Measurements from ENCODE around the gene CRYBB1.

Gene CRYBB1

DNA sequence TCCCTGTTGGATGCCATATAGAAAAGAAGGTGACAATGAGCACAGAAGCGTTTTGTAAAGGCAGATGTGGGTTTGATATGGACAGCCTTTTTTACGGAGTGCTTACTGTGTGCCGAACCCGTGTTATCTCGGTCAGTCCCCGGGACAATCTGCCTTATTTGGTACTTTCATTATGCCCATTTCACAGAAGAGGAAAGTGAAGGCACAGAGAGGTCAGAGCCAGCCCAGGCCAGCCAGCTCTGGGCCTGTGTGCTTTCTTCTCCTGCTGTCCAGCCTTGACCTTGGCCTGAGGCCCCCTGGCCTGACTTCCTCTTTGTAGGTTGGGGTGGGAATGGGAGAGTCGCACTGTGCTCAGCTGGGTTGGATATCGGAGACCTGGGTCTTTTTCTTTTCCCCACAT, 628 bp upstream of the CRYBB1 start:
- no peaks in the 10 kb centered on the region for H3K9me3 ChIP-seq (ENCODE audit: control insufficient read depth, low read length)
- H4K91ac ChIP-seq (ENCODE audit: low read length): no peak overlapping the region
- no peak overlapping the region for H3K27ac ChIP-seq (ENCODE audit: low read length, poor library complexity, severe bottlenecking)
- no peak overlapping the region for H2AFZ ChIP-seq (ENCODE audit: low read depth, low read length)
- no peak overlapping the region for H2AK5ac ChIP-seq (ENCODE audit: low read length, severe bottlenecking)
- H3K36me3 ChIP-seq (ENCODE audit: control insufficient read depth in 1 of 2, insufficient read depth in 2 of 2, low read depth in 1 of 2, low read length in 2 of 2): no peaks in the 10 kb centered on the region
- H2BK12ac ChIP-seq (ENCODE audit: low read length in 2 of 2): no peak overlapping the region
- no peak overlapping the region for H2BK5ac ChIP-seq (ENCODE audit: low read depth, low read length, poor library complexity, severe bottlenecking)
- no peak overlapping the region for H3K4me3 ChIP-seq (ENCODE audit: insufficient read depth in 1 of 2, low read depth in 1 of 2, low read length in 2 of 2)
- H2BK15ac ChIP-seq (ENCODE audit: low read depth, poor library complexity, severe bottlenecking): no peak overlapping the region
- no peak overlapping the region for H3K9ac ChIP-seq (ENCODE audit: low read length)
- peaks cover 2% of the 10 kb centered on the region for H3K4me1 ChIP-seq (ENCODE audit: control insufficient read depth, insufficient read depth, low read depth, low read length)
- no peak overlapping the region for H2BK120ac ChIP-seq (ENCODE audit: low read depth, low read length)
- WGBS: 96% methylated on average over 7 of the region's 8 CpGs
- peaks cover 21 to 79% of the 10 kb centered on the region in 2 experiments for H3K27me3 ChIP-seq (ENCODE audit: control insufficient read depth in 1 of 2, insufficient read depth in 1 of 2, low read length in 2 of 2)
- no peak overlapping the region for H3K14ac ChIP-seq (ENCODE audit: low read length in 2 of 2)
- DNase-seq: no peak
- H3K18ac ChIP-seq (ENCODE audit: low read depth in 1 of 2, low read length in 2 of 2): no peak overlapping the region
- H3K23ac ChIP-seq (ENCODE audit: low read length in 2 of 2): no peak overlapping the region
- H4K8ac ChIP-seq (ENCODE audit: low read length): no peak overlapping the region
- H3K4ac ChIP-seq (ENCODE audit: low read depth in 1 of 2, low read length in 2 of 2): no peak overlapping the region
- no peaks in the 10 kb centered on the region for H3K79me1 ChIP-seq (replicated peaks; ENCODE audit: low read length, poor library complexity, severe bottlenecking)
- H3K4me2 ChIP-seq (ENCODE audit: low read length, poor library complexity, severe bottlenecking): no peak overlapping the region

DNA sequence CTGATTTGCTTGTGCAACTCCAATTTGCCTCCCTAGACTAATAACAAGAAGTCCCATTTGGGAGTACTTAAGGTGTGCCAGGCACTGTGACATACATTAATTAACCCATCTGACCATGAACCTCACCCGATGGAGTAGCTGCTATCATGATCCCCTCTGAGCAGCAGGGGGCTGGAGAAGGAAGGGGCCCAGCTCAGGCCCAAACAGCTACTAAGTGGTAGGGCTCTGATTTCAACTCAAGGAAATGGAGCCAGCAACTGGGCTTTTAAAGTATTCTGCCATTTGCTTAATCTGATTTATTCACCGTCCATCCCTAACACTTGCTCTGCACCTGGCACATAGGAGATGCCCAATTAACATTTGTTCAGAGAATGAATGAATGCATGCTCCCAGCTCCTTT, 1.2 kb downstream of the CRYBB1 start:
- H3K4ac ChIP-seq (ENCODE audit: low read depth in 1 of 2, low read length in 2 of 2): no peak overlapping the region
- no peak overlapping the region for H3K4me3 ChIP-seq (ENCODE audit: insufficient read depth in 1 of 2, low read depth in 1 of 2, low read length in 2 of 2)
- no peak overlapping the region for H2BK120ac ChIP-seq (ENCODE audit: low read depth, low read length)
- no peak overlapping the region for H3K27ac ChIP-seq (ENCODE audit: low read length, poor library complexity, severe bottlenecking)
- H4K8ac ChIP-seq (ENCODE audit: low read length): no peak overlapping the region
- no peak overlapping the region for H3K18ac ChIP-seq (ENCODE audit: low read depth in 1 of 2, low read length in 2 of 2)
- H2AK5ac ChIP-seq (ENCODE audit: low read length, severe bottlenecking): no peak overlapping the region
- peaks cover 2% of the 10 kb centered on the region for H3K4me1 ChIP-seq (ENCODE audit: control insufficient read depth, insufficient read depth, low read depth, low read length)
- no peak overlapping the region for H3K23ac ChIP-seq (ENCODE audit: low read length in 2 of 2)
- H3K9me3 ChIP-seq (ENCODE audit: control insufficient read depth, low read length): no peaks in the 10 kb centered on the region
- no peak overlapping the region for H4K91ac ChIP-seq (ENCODE audit: low read length)
- no peaks in the 10 kb centered on the region for H3K36me3 ChIP-seq (ENCODE audit: control insufficient read depth in 1 of 2, insufficient read depth in 2 of 2, low read depth in 1 of 2, low read length in 2 of 2)
- no peak overlapping the region for H2AFZ ChIP-seq (ENCODE audit: low read depth, low read length)
- H2BK12ac ChIP-seq (ENCODE audit: low read length in 2 of 2): no peak overlapping the region
- H3K4me2 ChIP-seq (ENCODE audit: low read length, poor library complexity, severe bottlenecking): no peak overlapping the region
- no peak overlapping the region for H2BK5ac ChIP-seq (ENCODE audit: low read depth, low read length, poor library complexity, severe bottlenecking)
- no peak overlapping the region for H3K9ac ChIP-seq (ENCODE audit: low read length)
- no peaks in the 10 kb centered on the region for H3K79me1 ChIP-seq (replicated peaks; ENCODE audit: low read length, poor library complexity, severe bottlenecking)
- DNase-seq: no peak
- 54% methylated on average over 2 of the region's 2 CpGs for WGBS
- no peak overlapping the region for H3K14ac ChIP-seq (ENCODE audit: low read length in 2 of 2)
- H2BK15ac ChIP-seq (ENCODE audit: low read depth, poor library complexity, severe bottlenecking): no peak overlapping the region
- peaks cover 11 to 74% of the 10 kb centered on the region in 2 experiments for H3K27me3 ChIP-seq (ENCODE audit: control insufficient read depth in 1 of 2, insufficient read depth in 1 of 2, low read length in 2 of 2)

DNA sequence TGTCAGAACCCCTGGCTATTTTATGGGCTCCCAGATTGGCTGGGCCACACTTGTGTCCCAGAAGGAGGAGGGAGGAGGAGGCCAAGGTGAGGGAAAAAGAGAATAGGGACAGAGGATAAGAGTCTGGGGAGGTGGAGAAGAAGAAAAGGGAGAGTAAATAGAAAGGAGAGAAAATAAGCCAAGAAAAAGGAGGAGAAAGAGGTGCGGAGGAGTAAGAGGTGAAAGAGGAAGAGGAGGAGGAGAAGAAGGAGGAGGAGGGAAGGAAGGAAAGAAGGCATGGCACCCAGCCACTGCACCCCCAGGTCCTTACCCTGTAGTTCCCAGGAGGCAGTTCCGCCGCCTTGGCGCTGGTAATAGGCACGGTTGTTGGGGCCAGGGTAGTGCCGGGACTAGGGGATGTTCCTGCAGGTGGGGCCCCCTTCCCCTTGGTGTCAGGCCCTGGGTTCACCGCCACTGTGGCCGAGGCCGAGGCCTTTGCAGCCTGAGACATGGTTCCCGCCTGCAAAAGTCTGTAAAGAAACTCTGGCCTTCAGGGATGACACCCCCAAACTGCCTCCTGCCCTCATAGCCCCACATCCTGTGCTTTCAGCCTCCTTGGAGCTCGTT, 1.9 kb downstream of the CRYBB1 start:
- Histone ChIP-seq H3K79me1 (replicated peaks; ENCODE audit: low read length, poor library complexity, severe bottlenecking) (no peaks in the 10 kb centered on the region), H2AFZ (ENCODE audit: low read depth, low read length) (no peak overlapping the region), H3K4ac (ENCODE audit: low read depth in 1 of 2, low read length in 2 of 2) (no peak overlapping the region), H3K9ac (ENCODE audit: low read length) (no peak overlapping the region), H2BK5ac (ENCODE audit: low read depth, low read length, poor library complexity, severe bottlenecking) (no peak overlapping the region), H3K27ac (ENCODE audit: low read length, poor library complexity, severe bottlenecking) (no peak overlapping the region), H3K36me3 (ENCODE audit: control insufficient read depth in 1 of 2, insufficient read depth in 2 of 2, low read depth in 1 of 2, low read length in 2 of 2) (no peaks in the 10 kb centered on the region), H3K14ac (ENCODE audit: low read length in 2 of 2) (no peak overlapping the region), H3K18ac (ENCODE audit: low read depth in 1 of 2, low read length in 2 of 2) (peak overlapping the region in 1 of 2 experiments; percentile 19), H3K4me3 (ENCODE audit: insufficient read depth in 1 of 2, low read depth in 1 of 2, low read length in 2 of 2) (no peak overlapping the region), H3K27me3 (ENCODE audit: control insufficient read depth in 1 of 2, insufficient read depth in 1 of 2, low read length in 2 of 2) (peaks cover 4 to 67% of the 10 kb centered on the region in 2 experiments), H2AK5ac (ENCODE audit: low read length, severe bottlenecking) (no peak overlapping the region), H4K91ac (ENCODE audit: low read length) (no peak overlapping the region), H2BK15ac (ENCODE audit: low read depth, poor library complexity, severe bottlenecking) (no peak overlapping the region), H3K9me3 (ENCODE audit: control insufficient read depth, low read length) (no peaks in the 10 kb centered on the region), H2BK120ac (ENCODE audit: low read depth, low read length) (no peak overlapping the region), H3K4me1 (ENCODE audit: control insufficient read depth, insufficient read depth, low read depth, low read length) (peaks cover 2% of the 10 kb centered on the region), H2BK12ac (ENCODE audit: low read length in 2 of 2) (no peak overlapping the region), H4K8ac (ENCODE audit: low read length) (no peak overlapping the region), H3K4me2 (ENCODE audit: low read length, poor library complexity, severe bottlenecking) (no peak overlapping the region), H3K23ac (ENCODE audit: low read length in 2 of 2) (no peak overlapping the region)
- 83% methylated on average over 11 of the region's 11 CpGs for WGBS
- no peak for DNase-seq

DNA sequence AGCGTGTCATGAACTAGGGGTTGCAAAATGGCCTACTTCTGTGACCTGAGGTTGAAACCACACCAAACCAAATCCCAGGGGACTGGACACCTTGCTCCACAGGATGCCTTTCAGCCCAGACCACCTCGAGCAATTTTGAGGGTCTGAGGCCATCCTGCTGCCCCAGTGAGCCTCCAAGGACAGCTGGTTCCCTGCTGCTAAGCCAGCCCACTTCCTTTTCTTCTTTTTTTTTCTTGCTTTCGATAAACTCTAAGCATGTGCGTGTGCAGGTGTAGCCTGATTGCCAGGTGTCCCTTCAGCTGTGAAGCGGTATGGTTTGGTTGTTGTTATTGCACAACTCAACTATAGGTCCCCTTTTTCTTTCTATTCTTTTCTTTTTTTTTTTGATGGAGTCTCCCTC, 2.7 kb downstream of the CRYBB1 start:
- Histone ChIP-seq H2BK120ac (ENCODE audit: low read depth, low read length) (no peak overlapping the region), H2BK15ac (ENCODE audit: low read depth, poor library complexity, severe bottlenecking) (no peak overlapping the region), H3K14ac (ENCODE audit: low read length in 2 of 2) (no peak overlapping the region), H3K4me1 (ENCODE audit: control insufficient read depth, insufficient read depth, low read depth, low read length) (peaks cover 8% of the 10 kb centered on the region), H3K4me3 (ENCODE audit: insufficient read depth in 1 of 2, low read depth in 1 of 2, low read length in 2 of 2) (no peak overlapping the region), H2BK5ac (ENCODE audit: low read depth, low read length, poor library complexity, severe bottlenecking) (no peak overlapping the region), H4K91ac (ENCODE audit: low read length) (no peak overlapping the region), H2AFZ (ENCODE audit: low read depth, low read length) (no peak overlapping the region), H3K4ac (ENCODE audit: low read depth in 1 of 2, low read length in 2 of 2) (no peak overlapping the region), H3K79me1 (replicated peaks; ENCODE audit: low read length, poor library complexity, severe bottlenecking) (no peaks in the 10 kb centered on the region), H3K9me3 (ENCODE audit: control insufficient read depth, low read length) (no peaks in the 10 kb centered on the region), H4K8ac (ENCODE audit: low read length) (no peak overlapping the region), H3K9ac (ENCODE audit: low read length) (no peak overlapping the region), H2BK12ac (ENCODE audit: low read length in 2 of 2) (no peak overlapping the region), H3K27me3 (ENCODE audit: control insufficient read depth in 1 of 2, insufficient read depth in 1 of 2, low read length in 2 of 2) (peaks cover 4 to 65% of the 10 kb centered on the region in 2 experiments), H3K27ac (ENCODE audit: low read length, poor library complexity, severe bottlenecking) (no peak overlapping the region), H3K18ac (ENCODE audit: low read depth in 1 of 2, low read length in 2 of 2) (no peak overlapping the region), H2AK5ac (ENCODE audit: low read length, severe bottlenecking) (no peak overlapping the region), H3K23ac (ENCODE audit: low read length in 2 of 2) (no peak overlapping the region), H3K4me2 (ENCODE audit: low read length, poor library complexity, severe bottlenecking) (no peak overlapping the region), H3K36me3 (ENCODE audit: control insufficient read depth in 1 of 2, insufficient read depth in 2 of 2, low read depth in 1 of 2, low read length in 2 of 2) (no peaks in the 10 kb centered on the region)
- DNase-seq: no peak
- WGBS: 45% methylated on average over 2 of the region's 5 CpGs

Measured in mesenchymal stem cell (in vitro differentiated cells and primary cell).